GM12878 (cell line): ENCODE data around the gene OTOP3. TPM values are rescaled to one million over a fixed set of nuclear protein-coding genes. Genes with fewer than 3 reads are reported as not detected.

Source experiments
- ATAC-seq: fragments of 200-7000 bp; cut with Tn5 transposase; 3 replicates; pipeline ENCODE4 v1.9.1; 2020; ENCODE audit warnings: mild to moderate bottlenecking, moderate library complexity
- BruUV-seq: library from RNA; stranded (reverse); fragments of 400-500 nt; replicated peaks from 2 replicates; lab custom pipeline; 2021; lab: Mats Ljungman, UMichigan
- CTCF ChIA-PET: fragments of 300-600 bp; sonication (Branson Sonifier 250); formaldehyde crosslinking; extraction: SDS; loops from one replicate; lab custom pipeline; 2021; ENCODE audit warnings: inconsistent platforms; lab: Yijun Ruan, JAX
- POLR2A ChIA-PET: fragments of 350-600 bp; formaldehyde crosslinking; extraction: SDS; loops from one replicate; lab custom pipeline; 2021; ENCODE audit warnings: inconsistent platforms; lab: Charles Lee
- RAD21 ChIA-PET: fragments of 300-600 bp; sonication (Branson Sonifier 250); formaldehyde crosslinking; loops from one replicate; lab custom pipeline; 2023; ENCODE audit warnings: antibody characterized with exemption; ENCODE audit not compliant: unreplicated experiment; lab: Charles Lee
- SMC1A ChIA-PET: fragments of 300-600 bp; sonication (Branson Sonifier 250); formaldehyde crosslinking; loops from one replicate; lab custom pipeline; 2023; ENCODE audit not compliant: unreplicated experiment, uncharacterized antibody; lab: Charles Lee
- DNase-seq: peaks from one replicate; pipeline ENCODE4 v3.0.0-alpha.2; 2011; ENCODE audit warnings: low read depth, low spot score
- FAIRE-seq: peaks from 3 replicates; lab custom pipeline; 2011; peaks lifted over from hg19 to GRCh38; lab: Jason Lieb, UNC
- H2AFZ ChIP-seq: 2 replicates; pipeline ENCODE4 v1.6.0; 2011; ENCODE audit warnings: low read depth, low read length, control low read depth; ENCODE audit not compliant: control insufficient read depth
- H3K27ac ChIP-seq: 2 replicates; pipeline ENCODE4 v1.5.1; 2011; ENCODE audit warnings: control low read depth; ENCODE audit not compliant: control insufficient read depth, insufficient read depth
- H3K27me3 ChIP-seq, 2 experiments: replicated peaks in 1 of 2; 2 replicates each; pipeline versions ENCODE4 v1.6.0 to v1.6.1; 2011; ENCODE audit warnings: low read length in 1 of 2; ENCODE audit not compliant: control insufficient read depth in 2 of 2, insufficient read depth in 2 of 2
- H3K36me3 ChIP-seq, 2 experiments: 2 replicates each; pipeline ENCODE4 v1.5.1; 2011; ENCODE audit warnings: low read length in 1 of 2; ENCODE audit not compliant: control insufficient read depth in 2 of 2, insufficient read depth in 2 of 2
- H3K4me1 ChIP-seq: 2 replicates; pipeline ENCODE4 v1.6.1; 2011; ENCODE audit warnings: mild to moderate bottlenecking, low read length, moderate library complexity, mixed read lengths; ENCODE audit not compliant: control insufficient read depth, insufficient read depth
- H3K4me2 ChIP-seq: 2 replicates; pipeline ENCODE4 v1.6.0; 2011; ENCODE audit warnings: control low read depth; ENCODE audit not compliant: control insufficient read depth, insufficient read depth
- H3K4me3 ChIP-seq: fragments of 200-600 bp; sonication (generic); 2 replicates; pipeline ENCODE4 v1.5.1; 2016
- H3K79me2 ChIP-seq: 2 replicates; pipeline ENCODE4 v1.6.0; 2011; ENCODE audit warnings: low read length; ENCODE audit not compliant: control insufficient read depth, insufficient read depth
- H3K9ac ChIP-seq: 2 replicates; pipeline ENCODE4 v1.8.0; 2011; ENCODE audit warnings: low read length, control low read depth, mixed read lengths; ENCODE audit not compliant: control insufficient read depth, insufficient read depth
- H3K9me3 ChIP-seq: replicated peaks from 3 replicates; pipeline ENCODE4 v1.5.1; 2011; ENCODE audit warnings: mild to moderate bottlenecking, low read length; ENCODE audit not compliant: control insufficient read depth, insufficient read depth
- H4K20me1 ChIP-seq: 2 replicates; pipeline ENCODE4 v1.6.0; 2011; ENCODE audit not compliant: control insufficient read depth, insufficient read depth
- CBX3 ChIP-seq: fragments of 200-600 bp; sonication (generic); IDR thresholded peaks from 2 replicates; pipeline ENCODE4 v1.6.1; 2016; ENCODE audit warnings: low read depth, borderline replicate concordance
- E2F4 ChIP-seq: IDR thresholded peaks from 2 replicates; pipeline ENCODE4 v1.6.1; 2012; ENCODE audit warnings: low read depth, low read length, improper control_type of control experiment
- FOXK2 ChIP-seq: fragments of 450-650 bp; IDR thresholded peaks from 2 replicates; pipeline ENCODE4 v1.6.1; 2017; ENCODE audit warnings: mild to moderate bottlenecking, moderate library complexity
- KAT2A ChIP-seq: conservative IDR thresholded peaks from 2 replicates; pipeline ENCODE4 v1.6.1; 2011; ENCODE audit warnings: low read depth, low read length; ENCODE audit not compliant: control insufficient read depth
- MXI1 ChIP-seq: fragments of 150-350 bp; IDR thresholded peaks from 2 replicates; pipeline ENCODE4 v1.6.1; 2011; ENCODE audit warnings: low read depth, mild to moderate bottlenecking, inconsistent platforms, low read length, improper control_type of control experiment
- MYC ChIP-seq: IDR thresholded peaks from 2 replicates; pipeline ENCODE4 v1.6.1; 2011; ENCODE audit warnings: mild to moderate bottlenecking, low read length, moderate library complexity, inconsistent platforms; ENCODE audit not compliant: insufficient read depth, insufficient replicate concordance, insufficient read length, severe bottlenecking
- NFYA ChIP-seq: IDR thresholded peaks from 2 replicates; pipeline ENCODE4 v1.6.1; 2011; ENCODE audit warnings: low read depth, mild to moderate bottlenecking, low read length, improper control_type of control experiment, borderline replicate concordance
- NR2C2 ChIP-seq: IDR thresholded peaks from 2 replicates; pipeline ENCODE4 v1.6.1; 2011; ENCODE audit warnings: borderline replicate concordance, low read depth; ENCODE audit not compliant: control insufficient read depth, insufficient read length
- SIX5 ChIP-seq: IDR thresholded peaks from 2 replicates; pipeline ENCODE4 v1.6.1; 2011; ENCODE audit warnings: mild to moderate bottlenecking, low read depth, low read length, moderate library complexity; ENCODE audit not compliant: severe bottlenecking
- SPI1 ChIP-seq: IDR thresholded peaks from 2 replicates; pipeline ENCODE4 v1.6.1; 2011; ENCODE audit warnings: low read depth, mild to moderate bottlenecking, low read length, moderate library complexity, borderline replicate concordance; ENCODE audit not compliant: insufficient read depth
- TAF1 ChIP-seq: IDR thresholded peaks from 2 replicates; pipeline ENCODE4 v1.6.1; 2011; ENCODE audit warnings: mild to moderate bottlenecking, low read depth, low read length, borderline replicate concordance
- TCF12 ChIP-seq: IDR thresholded peaks from 2 replicates; pipeline ENCODE4 v1.6.1; 2011; ENCODE audit warnings: low read depth, mild to moderate bottlenecking, low read length
- WRNIP1 ChIP-seq: IDR thresholded peaks from 2 replicates; pipeline ENCODE4 v1.6.1; 2011; ENCODE audit warnings: low read depth, low read length, improper control_type of control experiment, borderline replicate concordance
- ZNF24 ChIP-seq: fragments of 450-650 bp; IDR thresholded peaks from 2 replicates; pipeline ENCODE4 v1.6.1; 2017; ENCODE audit warnings: antibody characterized with exemption, mild to moderate bottlenecking
- ZNF622 ChIP-seq: fragments of 450-650 bp; IDR thresholded peaks from 2 replicates; pipeline ENCODE4 v1.6.1; 2017; ENCODE audit warnings: mild to moderate bottlenecking, inconsistent platforms
- WGBS: methylation state at CpG from one replicate; pipeline ENCODE4 v1.1.6; 2016; ENCODE audit warnings: low lambda C conversion rate; ENCODE audit not compliant: insufficient replicate concordance, insufficient coverage; ENCODE audit errors: missing lambda C conversion rate; 5-methylcytosine and 5-hydroxymethylcytosine counted together
- in situ Hi-C: fragments of 300-500 bp; cut with MboI; formaldehyde crosslinking; loops from 9 replicates; pipeline ENCODE4 v1.14.3; 2018; ENCODE audit warnings: mixed read lengths
- intact Hi-C: fragments of 100-400 bp; cut with micrococcal nuclease; formaldehyde crosslinking; loops from one replicate; pipeline ENCODE4 v1.14.2; 2022; ENCODE audit not compliant: unreplicated experiment
- polyA plus RNA-seq, 11 experiments: library from polyadenylated mRNA; depleted of rRNA in 4 of 11; unstranded in 6 of 11; stranded (reverse) in 5 of 11; fragments of >200 nt; fragmentation: Nextera tagmentation in 4 of 11; fragmentation: Illumina TruSeq in 1 of 11; extraction: Ambion mirVana in 4 of 11; extraction: Trizol in 1 of 11; gene quantifications; 1 replicate in 1 of 11; 2 replicates in 10 of 11; pipeline versions ENCODE4 v1.2.1 to v1.2.3, GENCODE V29; 2011 to 2016; ENCODE audit warnings: inconsistent platforms in 2 of 11, missing spikeins in 2 of 11, low read depth in 1 of 11
- total RNA-seq, 4 experiments: library from RNA; depleted of rRNA in 3 of 4; stranded (reverse); fragments of >200 nt in 3 of 4; fragmentation: Illumina TruSeq in 1 of 4; extraction: Trizol in 1 of 4; gene quantifications; 2 replicates each; pipeline versions ENCODE4 v1.2.1 to v1.2.3, GENCODE V29; 2013 to 2021
- TF ChIP-seq, protein P1 (sequence below): IDR thresholded peaks from 2 replicates; pipeline ENCODE4 v1.6.1; 2012; ENCODE audit warnings: low read depth, low read length, improper control_type of control experiment

Gene OTOP3
- total and polyA plus RNA-seq, 10 of the 15 experiments (the other 5 are each of a cell fraction or from before 2014, with no cell fraction given): 0.03 to 0.06 TPM; not detected in 8

- no peaks in the 10 kb centered on the region for H4K20me1 ChIP-seq
- peaks cover 2 to 8% of the 10 kb centered on the region in 2 experiments for H3K27me3 ChIP-seq
- TF ChIP-seq TAF1: no peak
- no peak for TF ChIP-seq MXI1
- no peak for TF ChIP-seq SIX5
- TF ChIP-seq ZNF622: no peak
- TF ChIP-seq TCF12: no peak
- TF ChIP-seq, protein P1, sequence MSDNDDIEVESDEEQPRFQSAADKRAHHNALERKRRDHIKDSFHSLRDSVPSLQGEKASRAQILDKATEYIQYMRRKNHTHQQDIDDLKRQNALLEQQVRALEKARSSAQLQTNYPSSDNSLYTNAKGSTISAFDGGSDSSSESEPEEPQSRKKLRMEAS: no peak
- no peak for TF ChIP-seq ZNF24
- TF ChIP-seq SPI1: no peak
- TF ChIP-seq KAT2A: no peak
- TF ChIP-seq NFYA: no peak
- TF ChIP-seq MYC: no peak
- no peak for TF ChIP-seq E2F4
- TF ChIP-seq CBX3: no peak
- no peak for TF ChIP-seq FOXK2
- TF ChIP-seq NR2C2: no peak
- no peak for TF ChIP-seq WRNIP1
- ATAC-seq: no peak
- no peaks in the 10 kb centered on the region for H3K4me1 ChIP-seq
- ChIA-PET RAD21 (no interaction called here), CTCF (interaction anchor here (1.5 to 12.6 kb wide), 3 partner anchors 11 to 30 kb away, joined by 3 to 274 read pairs (median 29); no protein-coding TSS in a partner anchor), POLR2A (no interaction called here), SMC1A (interaction anchor here (1.0 kb wide), 1 partner anchor 26 kb away, joined by 3 read pairs; no protein-coding TSS in a partner anchor)
- no peak overlapping the region for H2AFZ ChIP-seq
- no peak for DNase-seq
- no peak overlapping the region for H3K4me3 ChIP-seq
- no peak overlapping the region for H3K9ac ChIP-seq
- no TSS peak for BruUV-seq
- no peak for FAIRE-seq
- WGBS: 56% methylated on average over 24 of the region's 24 CpGs
- H3K79me2 ChIP-seq: no peaks in the 10 kb centered on the region
- intact Hi-C loops: no loop called here
- no peaks in the 10 kb centered on the region for H3K36me3 ChIP-seq
- in situ Hi-C loops: no loop called here
- no peak overlapping the region for H3K4me2 ChIP-seq
- no peak overlapping the region for H3K27ac ChIP-seq
- H3K9me3 ChIP-seq: no peaks in the 10 kb centered on the region
These were observed 5.1 kb upstream of the OTOP3 start for GRCh38 chr17:74930535-74931036.
